Lower leg skin (tissue), 3 donors: ENCODE results near the gene WDR18.

Experiments used
- CTCF ChIP-seq, 3 donors: fragments of 450-650 bp; IDR thresholded peaks; one replicate each; pipeline ENCODE4 v1.5.1; 2016; ENCODE audit warnings: antibody characterized with exemption in 3 of 3, mild to moderate bottlenecking in 3 of 3, moderate library complexity in 2 of 3
- POLR2A ChIP-seq, 2 donors: fragments of 450-650 bp; IDR thresholded peaks; one replicate each; pipeline ENCODE4 v1.6.1; 2016 to 2017; ENCODE audit warnings: antibody characterized with exemption in 2 of 2, mild to moderate bottlenecking in 1 of 2, moderate library complexity in 1 of 2

DNA sequence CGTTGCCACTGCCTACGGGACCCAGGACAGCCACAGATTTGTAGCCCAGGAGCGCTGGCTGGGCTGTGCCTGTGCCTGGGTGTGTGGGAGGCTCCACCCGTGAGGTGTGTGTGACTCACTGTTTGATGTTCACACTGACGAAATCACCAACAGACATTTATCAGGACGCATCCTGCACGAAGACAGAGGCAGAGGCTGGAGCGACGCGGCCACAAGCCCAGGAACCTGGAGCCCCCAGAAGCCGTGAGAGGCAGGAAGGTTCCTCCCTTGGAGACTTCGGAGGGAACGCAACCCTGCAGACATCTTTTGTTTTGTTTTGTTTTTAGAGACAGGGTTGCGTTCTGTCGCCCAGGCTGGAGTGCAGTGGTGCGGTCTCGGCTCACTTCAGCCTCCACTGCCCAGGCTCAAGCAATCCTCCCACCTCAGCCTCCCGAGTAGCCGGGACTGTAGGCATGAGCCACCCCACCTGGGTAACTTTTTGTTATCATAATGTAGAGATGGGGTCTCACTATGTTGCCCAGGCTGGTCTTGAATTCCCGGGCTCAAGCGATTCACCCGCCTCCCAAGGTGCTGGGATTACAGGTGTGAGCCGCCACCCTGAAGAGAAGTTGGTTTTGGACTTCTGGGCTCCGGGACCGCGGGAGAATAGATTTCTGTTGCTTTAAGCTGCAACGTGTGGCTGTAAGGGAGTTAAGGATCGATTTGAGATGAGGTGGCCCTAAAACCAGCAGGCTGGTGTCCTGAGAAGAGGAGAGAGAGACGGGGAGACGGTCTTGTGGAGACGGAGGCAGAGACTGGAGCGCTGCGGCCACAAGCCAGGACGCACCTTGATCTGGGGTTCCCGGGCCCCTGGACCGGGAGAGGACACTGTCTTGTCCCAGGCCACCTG lies 24.9 kb upstream of the WDR18 start:
- TF ChIP-seq CTCF (IDR thresholded peaks at IDR 0.05) (no peak), POLR2A (IDR thresholded peaks at IDR 0.05) (no peak)
